ENCODE results near the gene CGNL1. TPM values are rescaled to one million over a fixed set of nuclear protein-coding genes. Genes with fewer than 3 reads are reported as not detected.

Gene CGNL1
- total and polyA plus RNA-seq, 10 of the 15 experiments (the other 5 are each of a cell fraction or from before 2014, with no cell fraction given), result under 0.01 to 0.27 (median 0.04) TPM; not detected in 3

GRCh38 chr15:57479005-57479404 is 102.7 kb downstream of the CGNL1 start:
- FAIRE-seq (no peak), DNase-seq (ENCODE audit: low read depth, low spot score) (no peak), ATAC-seq (no peak)
- H3K27me3 ChIP-seq (replicated peaks in 1 of 2; ENCODE audit: control insufficient read depth in 2 of 2, insufficient read depth in 2 of 2, low read length in 1 of 2), result no peaks in the 10 kb centered on the region
- RAD21 ChIA-PET (ENCODE audit: unreplicated experiment), result no interaction called here
- H4K20me1 ChIP-seq (ENCODE audit: control insufficient read depth, insufficient read depth), result no peaks in the 10 kb centered on the region
- CTCF ChIA-PET, result interaction anchor here (0.6 to 1.7 kb wide), 5 partner anchors 14 to 138 kb away, joined by 3 to 5 read pairs (median 4); no protein-coding TSS in a partner anchor
- SMC1A ChIA-PET (ENCODE audit: uncharacterized antibody, unreplicated experiment), result interaction anchor here (1.3 to 1.5 kb wide), 2 partner anchors 8 to 10 kb away, joined by 3 read pairs; no protein-coding TSS in a partner anchor
- no peaks in the 10 kb centered on the region for H3K9me3 ChIP-seq (replicated peaks; ENCODE audit: control insufficient read depth, insufficient read depth, low read length)
- H2AFZ ChIP-seq (ENCODE audit: control insufficient read depth, low read depth, low read length), result no peak overlapping the region
- BruUV-seq (replicated peaks), result no TSS peak
- no peak overlapping the region for H3K9ac ChIP-seq (ENCODE audit: control insufficient read depth, insufficient read depth, low read length)
- no peaks in the 10 kb centered on the region for H3K79me2 ChIP-seq (ENCODE audit: control insufficient read depth, insufficient read depth, low read length)
- H3K4me2 ChIP-seq (ENCODE audit: control insufficient read depth, insufficient read depth), result no peak overlapping the region
- no peak overlapping the region for H3K27ac ChIP-seq (ENCODE audit: control insufficient read depth, insufficient read depth)
- intact Hi-C loops (cut with micrococcal nuclease; ENCODE audit: unreplicated experiment) (no loop called here), in situ Hi-C loops (cut with MboI) (no loop called here)
- H3K36me3 ChIP-seq (ENCODE audit: control insufficient read depth in 2 of 2, insufficient read depth in 2 of 2, low read length in 1 of 2), result no peaks in the 10 kb centered on the region
- no peaks in the 10 kb centered on the region for H3K4me1 ChIP-seq (ENCODE audit: control insufficient read depth, insufficient read depth, low read length)
- POLR2A ChIA-PET, result no interaction called here
- H3K4me3 ChIP-seq, result no peak overlapping the region
- WGBS (ENCODE audit: insufficient coverage, insufficient replicate concordance, low lambda C conversion rate, missing lambda C conversion rate), result 73% methylated on average over 1 of the region's 1 CpG
- TF ChIP-seq MTA2 (IDR thresholded peaks at IDR 0.05; ENCODE audit: low read depth) (no peak), SP1 (IDR thresholded peaks at IDR 0.05; ENCODE audit: low read depth, low read length) (no peak), LARP7 (IDR thresholded peaks at IDR 0.05) (no peak), RFX5 (IDR thresholded peaks at IDR 0.05; ENCODE audit: low read depth, low read length) (no peak), NFYA (IDR thresholded peaks at IDR 0.05; ENCODE audit: borderline replicate concordance, low read depth, low read length) (no peak), NRF1 (conservative IDR thresholded peaks at IDR 0.05; ENCODE audit: low read depth, low read length) (no peak), ZNF274 (IDR thresholded peaks at IDR 0.05; ENCODE audit: insufficient read depth, insufficient read length) (no peak), ZBTB40 (IDR thresholded peaks at IDR 0.05; ENCODE audit: borderline replicate concordance) (no peak), RBBP5 (conservative IDR thresholded peaks at IDR 0.05) (no peak), EP300 (IDR thresholded peaks at IDR 0.05; ENCODE audit: borderline replicate concordance in 1 of 2, control insufficient read depth in 1 of 2, low read depth in 2 of 2, low read length in 2 of 2) (no peak), BRCA1 (IDR thresholded peaks at IDR 0.05; ENCODE audit: low read depth, low read length) (no peak), POLR2AphosphoS2 (IDR thresholded peaks at IDR 0.05; ENCODE audit: low read depth, low read length) (no peak), ZNF217 (IDR thresholded peaks at IDR 0.05) (no peak), NFIC (IDR thresholded peaks at IDR 0.05; ENCODE audit: low read depth, low read length) (no peak), YBX1 (IDR thresholded peaks at IDR 0.05) (no peak), PAX5 (IDR thresholded peaks at IDR 0.05; ENCODE audit: borderline replicate concordance, low read depth, low read length) (no peak), MYC (IDR thresholded peaks at IDR 0.05; ENCODE audit: insufficient read depth, insufficient read length, insufficient replicate concordance, low read length, severe bottlenecking) (no peak), USF2 (IDR thresholded peaks at IDR 0.05; ENCODE audit: borderline replicate concordance, low read depth, low read length) (no peak)

Measured in GM12878 (cell line).